Measurements from ENCODE around the gene SLC25A42.
"Not testable (repeated sequence)": the region's sequence is repeated elsewhere in the genome, so short reads cannot be mapped to it uniquely, and the experiment has no call there.

Gene SLC25A42

DNA sequence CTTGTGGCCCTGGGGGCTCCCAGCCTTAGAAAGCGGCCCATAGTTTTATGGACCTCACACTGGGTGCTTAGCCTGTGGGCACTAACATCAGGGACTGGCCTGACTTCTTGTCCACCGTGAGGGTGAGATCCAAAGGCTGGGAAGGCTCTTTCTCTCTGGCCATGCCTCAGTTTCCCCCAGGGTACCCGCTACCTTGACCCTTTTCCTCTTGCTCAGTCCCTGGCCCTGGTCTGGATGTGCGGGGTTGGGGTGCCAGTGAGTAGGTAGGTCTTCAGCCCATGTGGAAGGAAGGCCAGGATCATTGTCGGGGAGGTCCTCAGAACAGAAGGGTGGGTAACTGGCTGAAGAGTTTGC, 76.1 kb downstream of the SLC25A42 start:
- no peak for DNase-seq

DNA sequence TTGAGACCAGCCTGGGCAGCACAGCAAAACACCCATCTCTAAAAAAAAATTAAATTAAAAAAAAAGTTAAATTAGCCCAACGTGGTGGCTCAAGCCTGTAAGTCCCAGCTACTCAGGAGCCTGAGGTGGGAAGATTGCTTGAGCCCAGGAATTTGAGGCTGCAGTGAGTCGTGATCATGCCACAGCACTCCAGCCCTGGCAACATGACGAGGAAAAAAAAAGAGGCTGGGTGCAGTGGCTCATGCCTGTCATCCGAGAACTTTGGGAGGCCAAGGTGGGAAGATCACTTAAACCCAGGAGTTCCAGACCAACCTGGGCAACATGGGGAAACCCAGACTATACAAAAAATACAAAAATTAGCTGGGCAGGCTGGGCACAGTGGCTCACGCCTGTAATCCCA, 76.7 kb downstream of the SLC25A42 start:
- DNase-seq = no peak

DNA sequence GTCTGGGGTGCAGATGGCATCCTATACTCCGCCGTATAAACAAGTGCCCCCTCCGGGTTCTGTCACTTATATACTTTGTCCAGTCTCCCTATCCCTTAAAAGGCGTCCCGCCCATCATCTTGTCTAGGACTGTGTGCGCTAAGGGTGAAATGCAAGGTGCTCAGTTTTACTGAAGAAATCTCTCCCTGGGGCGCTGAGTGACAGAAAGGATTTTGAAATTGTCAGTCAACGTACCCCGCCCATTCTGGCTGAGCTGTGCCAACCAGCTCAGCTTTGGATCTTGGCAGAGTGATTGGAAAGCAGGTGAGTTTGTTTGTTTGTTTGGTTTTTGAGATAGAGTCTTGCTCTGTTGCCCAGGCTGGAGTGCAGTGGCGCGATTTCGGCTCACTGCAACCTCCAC, 78.6 kb downstream of the SLC25A42 start:
- no peak for DNase-seq

DNA sequence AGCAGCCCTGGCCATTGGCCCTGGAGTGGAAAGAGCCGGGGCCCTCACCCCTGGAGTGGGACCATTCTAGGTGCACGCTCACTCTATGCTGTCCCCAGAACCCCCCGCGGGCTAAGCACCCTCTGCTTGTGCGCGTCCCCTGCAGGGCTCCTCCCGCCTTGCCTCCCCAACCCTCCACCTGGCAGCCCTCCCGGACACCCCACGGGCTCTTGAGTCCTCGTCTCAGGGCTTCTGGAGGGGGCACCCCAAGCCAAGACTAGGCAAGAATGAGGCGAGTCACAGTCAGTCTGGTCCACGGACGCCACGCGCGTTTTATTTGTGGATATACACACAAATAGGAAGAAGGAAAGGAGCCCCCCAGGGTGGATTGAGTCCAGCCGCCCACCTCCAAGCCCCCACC, 81.5 kb downstream of the SLC25A42 start:
- DNase-seq = no peak

DNA sequence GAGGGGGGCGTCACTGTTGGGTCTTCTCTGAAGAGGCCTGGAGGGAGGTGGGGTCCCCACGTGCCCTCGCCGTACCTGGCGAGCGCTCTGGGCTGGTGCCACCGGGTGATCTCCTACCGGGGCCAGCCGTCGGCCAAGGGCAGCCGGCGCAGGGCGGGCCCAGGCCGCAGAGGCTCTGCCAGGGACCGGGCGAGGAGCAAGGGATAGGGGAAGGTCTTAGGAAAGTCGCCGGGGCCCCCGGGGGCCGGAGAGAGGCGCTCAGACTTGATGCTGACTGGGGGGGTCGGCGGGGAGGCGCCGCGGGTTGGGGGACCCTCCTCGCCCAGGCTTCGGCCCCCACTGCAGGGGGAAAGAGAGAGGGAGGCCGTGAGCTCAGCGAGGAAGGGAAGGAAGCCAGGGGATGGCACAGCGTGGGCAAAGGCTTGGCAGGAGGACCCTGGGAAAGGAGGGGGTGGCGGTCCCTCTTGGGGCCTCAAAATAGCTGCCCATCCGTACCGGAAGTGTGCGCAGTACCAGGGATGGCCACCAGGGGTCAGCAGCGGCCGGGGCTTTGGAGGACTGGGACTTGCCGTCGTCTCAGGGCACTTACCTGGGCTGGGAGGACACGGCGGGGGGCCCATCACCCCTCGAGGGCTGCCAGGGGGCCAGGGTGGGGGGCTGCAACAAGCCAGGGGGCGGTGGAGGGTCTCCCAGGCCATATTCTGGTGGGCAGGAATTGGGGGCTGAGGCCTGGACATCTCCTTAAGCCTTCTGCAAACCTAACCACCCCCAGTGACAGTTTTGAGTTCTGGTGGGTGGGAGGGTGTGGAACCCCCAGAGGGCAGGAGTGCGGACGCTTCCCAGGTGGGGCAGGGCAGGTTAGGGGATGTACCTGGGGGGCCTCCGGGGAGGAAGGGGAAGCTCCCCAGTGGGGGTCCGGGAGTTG, 82.2 kb downstream of the SLC25A42 start:
- no peak for DNase-seq

DNA sequence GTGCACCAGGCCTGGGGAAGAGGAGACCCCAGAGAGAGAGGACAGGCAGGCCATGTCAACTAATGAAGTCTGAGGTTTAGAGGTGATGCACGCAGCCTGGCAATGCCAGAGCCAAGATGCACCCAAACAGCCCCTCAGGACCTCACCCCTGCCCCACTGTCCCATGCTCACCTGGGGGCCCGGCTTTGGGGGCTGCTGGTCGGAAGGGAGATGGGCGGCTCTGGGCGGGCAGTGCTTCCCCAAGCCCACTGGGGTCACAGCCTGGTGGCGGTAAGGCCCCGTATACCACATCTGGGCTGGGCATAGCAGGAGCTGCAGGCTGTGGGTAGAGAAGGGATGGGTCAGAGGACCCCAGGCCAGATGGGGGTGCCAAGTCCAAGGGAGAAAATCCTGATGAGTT, 83.1 kb downstream of the SLC25A42 start:
- DNase-seq = no peak

DNA sequence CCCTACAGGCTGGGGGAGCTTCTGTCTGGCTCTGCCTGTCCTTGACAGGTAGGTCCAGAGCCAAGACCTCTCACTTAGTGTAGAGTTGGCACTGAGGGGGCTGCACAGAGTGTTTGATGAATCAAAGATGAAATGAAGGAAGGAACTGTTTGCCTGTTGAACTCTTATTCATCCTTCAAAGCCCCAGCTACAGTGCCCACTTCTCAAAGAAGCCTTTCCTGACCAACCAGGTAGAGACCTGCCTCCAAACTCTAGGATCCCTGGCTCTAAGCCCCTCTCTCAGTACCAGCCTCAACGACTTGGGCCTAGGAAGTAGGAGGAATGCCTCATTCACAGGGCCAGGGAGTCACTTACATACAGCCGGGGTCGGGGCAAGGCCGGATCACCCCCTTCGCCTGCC, 83.5 kb downstream of the SLC25A42 start:
- DNase-seq = no peak

DNA sequence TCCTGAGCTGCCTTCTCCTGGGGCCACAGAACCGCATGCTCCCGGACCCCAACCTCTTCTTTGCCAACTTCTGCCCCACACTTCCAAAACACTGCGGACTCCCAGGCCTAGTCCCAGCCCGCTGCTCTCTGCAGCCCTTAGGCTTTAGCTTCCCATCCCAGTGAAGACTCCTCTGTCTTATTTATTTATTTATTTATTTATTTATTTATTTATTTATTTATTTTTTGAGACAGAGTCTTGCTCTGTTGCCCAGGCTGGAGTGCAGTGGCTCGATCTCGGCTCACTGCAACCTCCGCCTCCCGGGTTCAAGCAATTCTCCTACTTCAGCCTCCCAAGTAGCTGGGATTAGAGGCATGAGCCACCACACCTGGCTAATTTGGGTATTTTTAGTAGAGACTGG, 84.7 kb downstream of the SLC25A42 start:
- not testable (repeated sequence) for DNase-seq

DNA sequence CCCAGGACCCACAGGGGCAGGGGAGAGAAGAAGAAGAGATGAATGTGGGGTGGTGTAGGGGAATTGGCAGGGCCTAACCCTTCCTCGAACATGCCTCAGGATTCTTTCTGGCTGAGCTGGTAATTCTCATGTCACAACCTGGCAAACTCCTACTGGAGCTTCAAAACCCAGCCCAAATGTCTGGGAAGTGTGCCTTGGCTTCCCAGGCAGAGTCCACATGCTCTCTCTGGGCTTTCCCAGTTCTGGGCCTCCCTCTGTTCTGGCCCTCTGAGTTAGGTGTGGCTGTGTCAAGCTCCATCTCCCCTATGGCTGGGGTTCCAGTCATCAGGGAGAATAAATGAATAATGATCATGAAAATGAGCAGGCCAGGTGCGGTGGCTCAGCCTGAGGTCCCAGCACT, 85.6 kb downstream of the SLC25A42 start:
- DNase-seq = no peak

DNA sequence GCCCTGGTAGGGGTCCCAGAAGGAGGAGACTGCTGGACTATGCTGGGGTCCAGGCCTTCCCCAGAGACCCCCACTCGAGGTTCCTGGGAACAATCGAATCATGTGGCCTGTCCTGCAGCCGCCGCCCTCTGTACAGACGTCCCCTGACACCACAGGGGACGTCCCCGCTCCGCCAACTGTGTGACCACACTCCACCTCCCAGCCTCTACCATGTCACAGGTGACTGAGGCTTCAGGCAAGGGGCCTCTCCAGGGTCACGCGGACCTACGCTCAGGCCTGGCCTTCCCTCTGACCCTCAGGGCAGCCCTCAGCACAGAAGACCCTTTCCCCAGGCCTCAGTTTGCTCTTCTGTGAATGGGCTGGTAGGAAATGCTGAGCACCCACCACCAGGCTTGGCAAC, 87.6 kb downstream of the SLC25A42 start:
- DNase-seq = no peak

DNA sequence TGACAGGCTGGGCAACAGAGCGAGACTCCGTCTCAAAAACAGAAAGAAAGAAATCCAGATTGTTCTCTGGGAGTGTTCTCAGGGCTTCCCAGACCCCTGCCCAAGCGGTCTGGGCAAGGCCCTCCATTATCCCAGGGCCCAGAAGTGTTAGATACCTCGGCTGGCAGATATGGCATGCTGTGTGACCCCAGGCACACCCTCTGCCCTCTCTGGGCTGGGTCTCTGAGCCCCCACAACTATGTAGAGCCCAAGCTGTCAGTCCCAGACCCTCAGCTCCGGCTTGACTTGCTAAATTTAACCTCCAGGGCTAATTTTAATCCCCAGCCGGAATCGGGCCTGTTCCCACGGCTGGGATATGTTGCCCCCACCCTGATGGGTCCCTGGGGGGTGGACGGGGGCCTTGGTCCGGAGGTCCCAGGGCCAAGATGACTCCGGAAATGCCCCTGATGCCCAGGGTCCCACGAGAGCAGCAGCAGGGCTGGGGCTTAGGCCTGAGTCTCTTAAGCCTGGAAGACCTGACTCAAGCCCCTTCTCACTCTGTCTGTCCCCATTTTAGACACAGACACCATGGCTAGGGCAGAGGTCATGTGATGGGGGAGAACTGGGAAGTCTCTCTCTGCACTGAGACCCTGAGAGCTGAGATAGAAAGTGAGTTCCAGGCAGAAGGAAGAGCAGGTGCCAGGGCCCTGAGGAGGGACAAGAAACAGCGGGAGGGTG, 89.0 kb downstream of the SLC25A42 start:
- no peak for DNase-seq

DNA sequence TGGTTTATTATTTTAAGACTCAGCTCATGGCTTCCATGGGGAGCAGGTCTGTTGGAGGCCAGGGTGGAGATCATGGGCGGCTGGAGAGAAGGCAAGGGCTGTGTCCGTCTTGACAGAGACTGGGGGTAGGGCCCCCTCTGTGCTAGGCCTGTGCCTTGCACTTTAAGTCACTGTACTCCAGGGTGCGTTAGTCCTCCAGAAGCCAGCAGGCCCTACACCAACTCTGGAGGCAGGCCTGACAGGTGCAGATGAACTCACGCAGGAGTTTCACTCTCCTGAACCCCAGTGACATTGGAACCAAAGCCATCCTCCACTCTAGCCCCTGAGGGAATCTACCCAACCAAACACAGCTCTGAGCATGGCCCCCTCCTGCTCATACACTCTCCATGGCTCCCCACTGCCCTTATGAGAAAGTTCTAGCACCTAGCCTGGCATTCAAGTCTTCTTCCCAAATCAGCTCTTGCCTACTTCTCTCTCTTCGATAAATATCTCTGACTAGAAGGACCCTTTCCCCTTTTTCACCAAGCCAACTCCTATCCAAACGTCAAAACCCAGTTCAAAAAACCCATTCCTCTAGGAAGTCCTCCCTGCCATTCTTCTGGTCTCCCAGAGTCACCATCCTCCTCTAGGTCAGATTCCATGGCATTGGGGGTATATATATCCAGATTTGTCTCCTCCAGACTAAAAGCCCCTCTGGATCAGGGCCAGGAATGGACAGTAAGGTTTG, 91.1 kb downstream of the SLC25A42 start:
- DNase-seq = no peak

DNA sequence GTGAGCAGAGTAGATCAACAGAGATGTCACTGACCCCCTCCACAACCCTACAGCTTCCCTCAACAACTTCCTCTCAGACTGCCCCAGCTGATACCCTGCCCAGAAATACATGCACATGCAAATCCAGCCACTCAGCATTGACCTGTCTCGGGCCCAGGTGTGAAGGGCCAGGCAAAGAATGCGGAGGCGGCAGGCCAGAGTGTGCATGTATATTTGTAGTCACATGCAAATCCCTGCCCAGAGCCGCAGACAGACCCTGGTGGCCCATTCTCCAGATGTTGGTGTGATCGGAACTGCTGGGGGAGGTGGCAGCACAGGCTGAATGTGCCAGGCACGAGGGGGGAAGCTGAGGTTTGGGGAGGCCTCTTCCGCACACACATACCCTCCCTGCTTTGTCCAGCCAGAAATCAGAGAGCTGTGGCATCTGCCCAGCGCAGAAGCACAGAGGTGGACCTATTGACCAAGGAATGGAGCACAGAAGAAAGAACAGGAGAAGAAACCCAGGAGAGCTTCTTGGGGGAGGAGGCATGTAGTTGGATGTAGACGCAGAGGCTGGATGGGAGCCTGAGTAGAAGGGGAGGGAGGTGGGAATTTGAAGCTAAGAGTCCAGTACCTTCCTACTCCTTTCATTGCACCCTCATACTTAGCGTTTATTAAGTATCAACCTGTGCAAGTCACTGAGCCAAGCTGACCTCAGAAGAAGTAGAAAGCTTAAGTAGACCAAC, 91.9 kb downstream of the SLC25A42 start:
- DNase-seq = no peak

DNA sequence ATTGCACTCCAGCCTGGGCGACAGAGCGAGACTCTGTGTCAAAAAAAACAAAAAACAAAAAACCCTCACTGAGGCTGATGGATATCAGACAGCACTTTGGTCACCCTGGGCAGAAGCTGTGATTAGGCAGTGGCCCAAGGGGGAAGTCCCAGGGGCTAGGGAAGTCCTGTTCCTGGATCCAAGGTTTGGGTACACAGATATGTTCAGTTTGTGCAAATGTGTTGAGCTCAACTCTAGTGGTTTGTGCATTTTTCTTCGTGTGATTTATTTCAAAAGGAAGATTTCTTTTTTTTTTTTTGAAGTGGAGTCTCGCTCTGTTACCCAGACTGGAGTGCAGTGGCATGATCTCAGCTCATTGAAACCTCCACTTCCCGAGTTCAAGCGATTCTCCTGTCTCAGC, 94.0 kb downstream of the SLC25A42 start:
- DNase-seq = no peak

DNA sequence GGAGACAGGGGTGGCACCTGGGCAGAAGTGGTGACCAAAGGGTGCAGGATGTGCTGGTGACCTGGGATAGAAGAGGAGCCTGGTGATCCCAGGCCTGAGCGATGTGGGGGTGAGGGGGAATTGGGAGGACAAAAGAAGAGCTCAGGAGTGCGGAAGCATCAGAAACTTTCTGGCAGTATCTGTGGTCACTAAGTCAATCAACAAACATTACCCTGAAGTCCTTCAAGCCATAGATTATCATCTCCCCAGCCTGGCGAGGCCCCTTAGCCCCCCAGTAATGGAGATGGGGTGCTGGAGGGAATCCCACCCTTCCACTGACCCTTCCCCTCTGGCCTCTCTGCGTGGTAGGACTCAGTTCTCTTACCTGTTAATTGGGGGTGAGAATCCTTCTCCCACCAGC, 95.7 kb downstream of the SLC25A42 start:
- no peak for DNase-seq

DNA sequence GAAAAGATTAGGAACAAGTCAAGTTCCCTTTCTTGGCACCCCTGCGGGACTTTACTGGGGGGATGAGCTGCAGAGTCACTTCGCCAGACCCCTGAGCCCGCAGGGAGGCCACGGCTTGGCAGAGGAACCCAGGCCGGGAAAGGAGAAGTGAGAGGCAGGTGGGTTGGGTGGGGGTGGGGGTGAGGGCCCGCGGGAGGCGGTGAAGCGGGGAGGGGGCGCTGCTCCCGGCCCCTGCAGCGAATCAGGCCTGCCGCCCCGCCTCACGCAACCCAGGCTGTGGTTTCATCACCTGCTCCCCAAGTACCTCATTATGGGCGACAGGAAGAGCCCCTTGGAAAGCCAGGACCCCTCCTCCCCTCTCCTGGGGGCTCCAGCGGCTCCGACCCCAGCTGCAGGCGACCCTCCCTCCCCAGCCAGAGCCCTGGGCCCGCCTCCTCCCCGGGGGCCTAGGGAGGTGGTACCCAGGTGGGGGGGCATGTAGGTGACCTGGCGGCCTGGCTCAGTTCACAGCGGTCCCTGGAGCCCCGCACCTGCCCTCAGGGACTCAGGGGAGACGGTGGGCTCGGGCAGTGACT, 96.8 kb downstream of the SLC25A42 start:
- no peak for DNase-seq

DNA sequence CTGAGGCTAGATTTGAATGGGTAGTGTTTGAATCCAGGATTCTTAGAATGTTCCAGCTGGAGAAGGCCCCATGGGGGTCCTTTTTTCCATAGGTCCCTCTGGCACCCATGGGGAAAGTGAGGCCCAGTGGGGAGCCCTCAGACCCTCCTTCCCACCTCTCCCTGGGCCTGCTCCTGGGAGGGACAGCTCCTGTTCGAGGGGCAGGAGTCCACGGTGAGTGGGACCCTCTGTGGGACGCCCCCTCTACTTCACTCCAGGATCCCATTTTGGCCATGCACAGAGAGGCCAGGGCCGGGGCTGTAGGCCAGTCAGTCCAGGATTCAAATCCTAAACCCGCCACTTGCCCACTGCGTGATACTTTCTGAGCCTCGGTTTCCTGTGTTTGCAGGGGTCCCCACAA, 98.7 kb downstream of the SLC25A42 start:
- DNase-seq = no peak

Data from NCI-H1417 treated with DMSO at 0.1 percent for 48 hours (cell line).